Liver (tissue), 9 donors: Measurements from ENCODE around the gene PRSS38. TPM values are rescaled to one million over a fixed set of nuclear protein-coding genes. Genes with fewer than 3 reads are reported as not detected.

Source experiments
- DNase-seq: peaks from one replicate; pipeline ENCODE4 v3.0.0-alpha.2; 2017; ENCODE audit warnings: low spot score
- H3K27ac ChIP-seq, 2 donors: one replicate each; pipeline ENCODE4 v1.7.0; 2013; ENCODE audit warnings: inconsistent platforms in 2 of 2, low read length in 2 of 2, control low read depth in 1 of 2, low read depth in 1 of 2, mild to moderate bottlenecking in 1 of 2
- H3K27me3 ChIP-seq, 4 donors: one replicate each; pipeline versions ENCODE4 v1.6.1 to v1.7.0; 2013; ENCODE audit warnings: low read length in 3 of 4, inconsistent platforms in 1 of 4, mild to moderate bottlenecking in 1 of 4, moderate library complexity in 1 of 4; ENCODE audit not compliant: control insufficient read depth in 4 of 4, insufficient read depth in 4 of 4
- H3K36me3 ChIP-seq, 4 donors: one replicate each; pipeline versions ENCODE4 v1.6.1 to v1.7.0; 2013; ENCODE audit warnings: low read length in 3 of 4, mild to moderate bottlenecking in 3 of 4, low read depth in 1 of 4, moderate library complexity in 1 of 4; ENCODE audit not compliant: control insufficient read depth in 4 of 4, insufficient read depth in 3 of 4
- H3K4me1 ChIP-seq, 4 donors: one replicate each; pipeline versions ENCODE4 v1.6.1 to v1.7.0; 2013; ENCODE audit warnings: low read length in 3 of 4, mild to moderate bottlenecking in 3 of 4, moderate library complexity in 1 of 4; ENCODE audit not compliant: control insufficient read depth in 4 of 4, insufficient read depth in 4 of 4
- H3K4me3 ChIP-seq, 3 donors: one replicate each; pipeline versions ENCODE4 v1.6.1 to v1.7.0; 2013; ENCODE audit warnings: low read length in 3 of 3, control low read depth in 1 of 3, low read depth in 1 of 3, mild to moderate bottlenecking in 1 of 3
- H3K9ac ChIP-seq, 2 donors: one replicate each; pipeline ENCODE4 v1.7.0; 2013; ENCODE audit warnings: low read length in 2 of 2, mild to moderate bottlenecking in 2 of 2, moderate library complexity in 2 of 2, control low read depth in 1 of 2, low read depth in 1 of 2
- H3K9me3 ChIP-seq, 4 donors: one replicate each; pipeline versions ENCODE4 v1.6.1 to v1.7.0; 2013; ENCODE audit warnings: low read length in 3 of 4; ENCODE audit not compliant: control insufficient read depth in 4 of 4
- ATF3 ChIP-seq: IDR thresholded peaks from 2 replicates; pipeline ENCODE4 v1.6.1; 2016; ENCODE audit warnings: antibody characterized with exemption
- EGR1 ChIP-seq, 2 donors: IDR thresholded peaks; 2 replicates each; pipeline ENCODE4 v1.6.1; 2016 to 2018; ENCODE audit warnings: antibody characterized with exemption in 2 of 2, low read depth in 2 of 2
- FOXA1 ChIP-seq: IDR thresholded peaks from 2 replicates; pipeline ENCODE4 v1.6.1; 2016; ENCODE audit warnings: antibody characterized with exemption
- FOXA2 ChIP-seq: IDR thresholded peaks from 2 replicates; pipeline ENCODE4 v1.6.1; 2016; ENCODE audit warnings: antibody characterized with exemption
- GABPA ChIP-seq, 2 donors: IDR thresholded peaks in 1 of 2; conservative IDR thresholded peaks in 1 of 2; 2 replicates each; pipeline ENCODE4 v1.6.1; 2016; ENCODE audit warnings: antibody characterized with exemption in 2 of 2, mild to moderate bottlenecking in 1 of 2, moderate library complexity in 1 of 2
- HNF4A ChIP-seq, 2 donors: conservative IDR thresholded peaks; 2 replicates each; pipeline ENCODE4 v1.6.1; 2016; ENCODE audit warnings: antibody characterized with exemption in 2 of 2, mild to moderate bottlenecking in 2 of 2
- HNF4G ChIP-seq: IDR thresholded peaks from 2 replicates; pipeline ENCODE4 v1.6.1; 2016; ENCODE audit warnings: antibody characterized with exemption
- JUND ChIP-seq, 2 donors: IDR thresholded peaks; 2 replicates each; pipeline ENCODE4 v1.6.1; 2016; ENCODE audit warnings: antibody characterized with exemption in 2 of 2
- NR2F2 ChIP-seq: IDR thresholded peaks from 2 replicates; pipeline ENCODE4 v1.6.1; 2016; ENCODE audit warnings: antibody characterized with exemption
- RAD21 ChIP-seq, 2 donors: IDR thresholded peaks; 2 replicates each; pipeline ENCODE4 v1.6.1; 2016; ENCODE audit warnings: antibody characterized with exemption in 2 of 2, mild to moderate bottlenecking in 2 of 2
- REST ChIP-seq: IDR thresholded peaks from 2 replicates; pipeline ENCODE4 v1.6.1; 2016; ENCODE audit warnings: antibody characterized with exemption, mild to moderate bottlenecking
- RXRA ChIP-seq, 2 donors: IDR thresholded peaks; 2 replicates each; pipeline ENCODE4 v1.6.1; 2017 to 2018; ENCODE audit warnings: antibody characterized with exemption in 2 of 2, mild to moderate bottlenecking in 1 of 2
- SP1 ChIP-seq: IDR thresholded peaks from 2 replicates; pipeline ENCODE4 v1.6.1; 2018; ENCODE audit warnings: antibody characterized with exemption, mild to moderate bottlenecking
- TAF1 ChIP-seq: conservative IDR thresholded peaks from 2 replicates; pipeline ENCODE4 v1.6.1; 2016; ENCODE audit warnings: antibody characterized with exemption, mild to moderate bottlenecking
- YY1 ChIP-seq: IDR thresholded peaks from 2 replicates; pipeline ENCODE4 v1.6.1; 2016; ENCODE audit warnings: antibody characterized with exemption, mild to moderate bottlenecking
- WGBS: extraction: QIAGEN DNeasy Blood & Tissue Kit; methylation state at CpG from one replicate; pipeline ENCODE4 v1.1.7; 2013; 5-methylcytosine and 5-hydroxymethylcytosine counted together
- polyA plus RNA-seq, 2 donors: library from polyadenylated mRNA; stranded (reverse) in 1 of 2; unstranded in 1 of 2; fragments of 200-250 nt in 1 of 2; fragments of >200 nt in 1 of 2; fragmentation: Nextera tagmentation in 1 of 2; extraction: Ambion mirVana in 1 of 2; gene quantifications; one replicate each; pipeline versions ENCODE4 v1.2.1 to v1.2.3, GENCODE V29; 2013 to 2015
- total RNA-seq, 2 donors: library from RNA; depleted of rRNA; stranded (reverse); fragments of >200 nt; gene quantifications; one replicate each; pipeline ENCODE4 v1.2.3, GENCODE V29; 2014
- TF ChIP-seq, protein P1 (sequence below): IDR thresholded peaks from 2 replicates; pipeline ENCODE4 v1.6.1; 2016; ENCODE audit warnings: antibody characterized with exemption
- TF ChIP-seq, protein P2 (sequence below): IDR thresholded peaks from 2 replicates; pipeline ENCODE4 v1.6.1; 2016; ENCODE audit warnings: antibody characterized with exemption
- TF ChIP-seq, protein P3 (sequence below): fragments of 150-350 bp; IDR thresholded peaks from 2 replicates; pipeline ENCODE4 v1.5.1; 2017; ENCODE audit warnings: improper control_type of control experiment, low read depth, low read length; ENCODE audit not compliant: missing input control
- donor health status: healthy.
- donor health status: healthy.
- donor health status: healthy.
- donor health status: healthy.
- donor health status: healthy.

PRSS38 gene
- total and polyA plus RNA-seq, 4 donors, result not detected

- Histone ChIP-seq H3K4me1 (no peaks in the 10 kb centered on the region), H3K4me3 (no peak overlapping the region), H3K27me3 (no peaks in the 10 kb centered on the region), H3K36me3 (no peaks in the 10 kb centered on the region), H3K9ac (no peak overlapping the region), H3K27ac (no peak overlapping the region), H3K9me3 (peaks cover 0 to 11% (median 3%) of the 10 kb centered on the region in 4 donors)
- no peak for TF ChIP-seq NR2F2
- TF ChIP-seq, protein P1, sequence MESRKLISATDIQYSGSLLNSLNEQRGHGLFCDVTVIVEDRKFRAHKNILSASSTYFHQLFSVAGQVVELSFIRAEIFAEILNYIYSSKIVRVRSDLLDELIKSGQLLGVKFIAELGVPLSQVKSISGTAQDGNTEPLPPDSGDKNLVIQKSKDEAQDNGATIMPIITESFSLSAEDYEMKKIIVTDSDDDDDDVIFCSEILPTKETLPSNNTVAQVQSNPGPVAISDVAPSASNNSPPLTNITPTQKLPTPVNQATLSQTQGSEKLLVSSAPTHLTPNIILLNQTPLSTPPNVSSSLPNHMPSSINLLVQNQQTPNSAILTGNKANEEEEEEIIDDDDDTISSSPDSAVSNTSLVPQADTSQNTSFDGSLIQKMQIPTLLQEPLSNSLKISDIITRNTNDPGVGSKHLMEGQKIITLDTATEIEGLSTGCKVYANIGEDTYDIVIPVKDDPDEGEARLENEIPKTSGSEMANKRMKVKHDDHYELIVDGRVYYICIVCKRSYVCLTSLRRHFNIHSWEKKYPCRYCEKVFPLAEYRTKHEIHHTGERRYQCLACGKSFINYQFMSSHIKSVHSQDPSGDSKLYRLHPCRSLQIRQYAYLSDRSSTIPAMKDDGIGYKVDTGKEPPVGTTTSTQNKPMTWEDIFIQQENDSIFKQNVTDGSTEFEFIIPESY, result no peak
- TF ChIP-seq, protein P2, sequence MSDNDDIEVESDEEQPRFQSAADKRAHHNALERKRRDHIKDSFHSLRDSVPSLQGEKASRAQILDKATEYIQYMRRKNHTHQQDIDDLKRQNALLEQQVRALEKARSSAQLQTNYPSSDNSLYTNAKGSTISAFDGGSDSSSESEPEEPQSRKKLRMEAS, result no peak
- TF ChIP-seq HNF4A (conservative IDR thresholded peaks at IDR 0.05), result no peak
- TF ChIP-seq TAF1, result no peak
- no peak for TF ChIP-seq FOXA1
- no peak for TF ChIP-seq JUND (IDR thresholded peaks at IDR 0.05)
- TF ChIP-seq EGR1 (IDR thresholded peaks at IDR 0.05; ENCODE audit: low read depth in 2 of 2), result no peak
- TF ChIP-seq HNF4G, result no peak
- TF ChIP-seq YY1, result no peak
- no peak for TF ChIP-seq RAD21 (IDR thresholded peaks at IDR 0.05)
- TF ChIP-seq, protein P3, sequence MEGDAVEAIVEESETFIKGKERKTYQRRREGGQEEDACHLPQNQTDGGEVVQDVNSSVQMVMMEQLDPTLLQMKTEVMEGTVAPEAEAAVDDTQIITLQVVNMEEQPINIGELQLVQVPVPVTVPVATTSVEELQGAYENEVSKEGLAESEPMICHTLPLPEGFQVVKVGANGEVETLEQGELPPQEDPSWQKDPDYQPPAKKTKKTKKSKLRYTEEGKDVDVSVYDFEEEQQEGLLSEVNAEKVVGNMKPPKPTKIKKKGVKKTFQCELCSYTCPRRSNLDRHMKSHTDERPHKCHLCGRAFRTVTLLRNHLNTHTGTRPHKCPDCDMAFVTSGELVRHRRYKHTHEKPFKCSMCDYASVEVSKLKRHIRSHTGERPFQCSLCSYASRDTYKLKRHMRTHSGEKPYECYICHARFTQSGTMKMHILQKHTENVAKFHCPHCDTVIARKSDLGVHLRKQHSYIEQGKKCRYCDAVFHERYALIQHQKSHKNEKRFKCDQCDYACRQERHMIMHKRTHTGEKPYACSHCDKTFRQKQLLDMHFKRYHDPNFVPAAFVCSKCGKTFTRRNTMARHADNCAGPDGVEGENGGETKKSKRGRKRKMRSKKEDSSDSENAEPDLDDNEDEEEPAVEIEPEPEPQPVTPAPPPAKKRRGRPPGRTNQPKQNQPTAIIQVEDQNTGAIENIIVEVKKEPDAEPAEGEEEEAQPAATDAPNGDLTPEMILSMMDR, result no peak
- TF ChIP-seq SP1, result no peak
- TF ChIP-seq RXRA (IDR thresholded peaks at IDR 0.05), result no peak
- no peak for TF ChIP-seq ATF3
- TF ChIP-seq GABPA (IDR thresholded peaks at IDR 0.05 in 1 of 2, conservative IDR thresholded peaks at IDR 0.05 in 1 of 2), result no peak
- no peak for TF ChIP-seq FOXA2
- TF ChIP-seq REST, result no peak
- no peak for DNase-seq
- 73% methylated on average over 1 of the region's 1 CpG for WGBS
These were observed 8.1 kb downstream of the PRSS38 start for GRCh38 chr1:227823537-227823936.
